SK-N-SH (cell line): ENCODE results near the gene USP8. TPM values are rescaled to one million over a fixed set of nuclear protein-coding genes. Genes with fewer than 3 reads are reported as not detected.

Source experiments
- CTCF ChIA-PET: fragments of 300-600, 350-600 bp; formaldehyde crosslinking; extraction: SDS; loops from one replicate; lab custom pipeline; 2021; lab: Yijun Ruan, JAX
- POLR2A ChIA-PET: fragments of 350-600 bp; sonication (Branson Sonifier 250); formaldehyde crosslinking; extraction: SDS; loops from one replicate; lab custom pipeline; 2020; ENCODE audit warnings: antibody characterized with exemption, inconsistent platforms; lab: Yijun Ruan, JAX
- DNase-seq: peaks from one replicate; pipeline ENCODE4 v3.0.0; 2012
- H2AFZ ChIP-seq: fragments of 200-600 bp; sonication (generic); 2 replicates; pipeline ENCODE4 v1.8.1; 2016; ENCODE audit warnings: antibody characterized with exemption, mild to moderate bottlenecking, low read depth
- H3F3A ChIP-seq: fragments of 200-600 bp; sonication (generic); replicated peaks from 2 replicates; pipeline ENCODE3; 2016; ENCODE audit warnings: antibody characterized with exemption, mild to moderate bottlenecking; ENCODE audit not compliant: insufficient read depth
- H3K27ac ChIP-seq, 2 experiments: fragments of 200-500 bp in 1 of 2; fragments of 200-600 bp in 1 of 2; sonication (Bioruptor generic) in 1 of 2; sonication (generic), shearing (Covaris generic) in 1 of 2; 2 replicates each; pipeline versions ENCODE4 v1.5.1 to v1.6.1; 2014 to 2016; ENCODE audit warnings: low read depth in 2 of 2, inconsistent platforms in 1 of 2, low read length in 1 of 2, mild to moderate bottlenecking in 1 of 2, mixed read lengths in 1 of 2
- H3K27me3 ChIP-seq: fragments of 200-600 bp; sonication (generic), shearing (Covaris generic); 2 replicates; pipeline ENCODE4 v1.6.1; 2016; ENCODE audit warnings: mixed run types; ENCODE audit not compliant: insufficient read depth
- H3K36me3 ChIP-seq, 2 experiments: fragments of 200-500 bp in 1 of 2; fragments of 200-600 bp in 1 of 2; sonication (Bioruptor generic) in 1 of 2; sonication (generic) in 1 of 2; replicated peaks in 1 of 2; 2 replicates each; pipeline versions ENCODE3 to v1.5.1; 2014 to 2016; ENCODE audit warnings: low read length in 1 of 2, mild to moderate bottlenecking in 1 of 2; ENCODE audit not compliant: insufficient read depth in 2 of 2, control insufficient read depth in 1 of 2
- H3K4me1 ChIP-seq, 2 experiments: fragments of 200-500 bp in 1 of 2; fragments of 200-600 bp in 1 of 2; sonication (Bioruptor generic) in 1 of 2; sonication (generic), shearing (Covaris generic) in 1 of 2; 2 replicates each; pipeline versions ENCODE4 v1.5.1 to v1.6.1; 2014 to 2016; ENCODE audit warnings: low read depth in 1 of 2, low read length in 1 of 2, mixed run types in 1 of 2; ENCODE audit not compliant: insufficient read depth in 2 of 2, control insufficient read depth in 1 of 2
- H3K4me2 ChIP-seq: fragments of 200-600 bp; sonication (generic), shearing (Covaris generic); 2 replicates; pipeline ENCODE4 v1.6.1; 2017; ENCODE audit warnings: mixed run types
- H3K4me3 ChIP-seq, 2 experiments: fragments of 200-500 bp in 1 of 2; fragments of 200-600 bp in 1 of 2; sonication (Bioruptor generic) in 1 of 2; sonication (generic), shearing (Covaris generic) in 1 of 2; 2 replicates each; pipeline versions ENCODE4 v1.5.1 to v1.8.1; 2014 to 2016; ENCODE audit warnings: low read depth in 2 of 2, inconsistent platforms in 1 of 2, low read length in 1 of 2, mild to moderate bottlenecking in 1 of 2, mixed read lengths in 1 of 2, moderate library complexity in 1 of 2
- H3K79me2 ChIP-seq: fragments of 200-600 bp; sonication (generic); 2 replicates; pipeline ENCODE4 v1.8.1; 2017; ENCODE audit warnings: mild to moderate bottlenecking; ENCODE audit not compliant: insufficient read depth
- H3K9ac ChIP-seq: fragments of 200-600 bp; sonication (generic); 2 replicates; pipeline ENCODE4 v1.6.1; 2017; ENCODE audit warnings: mixed run types
- H3K9me2 ChIP-seq: fragments of 200-600 bp; sonication (generic); 2 replicates; pipeline ENCODE4 v1.6.1; 2017; ENCODE audit warnings: mixed run types
- H3K9me3 ChIP-seq: fragments of 200-600 bp; sonication (generic); 2 replicates; pipeline ENCODE4 v1.6.1; 2017; ENCODE audit warnings: mixed run types, mild to moderate bottlenecking, moderate library complexity
- H4K20me1 ChIP-seq: fragments of 200-600 bp; sonication (generic); 2 replicates; pipeline ENCODE4 v1.6.1; 2017; ENCODE audit warnings: mild to moderate bottlenecking, mixed run types; ENCODE audit not compliant: insufficient read depth
- CHD2 ChIP-seq: fragments of 150-350 bp; IDR thresholded peaks from 2 replicates; pipeline ENCODE4 v1.6.1; 2018; ENCODE audit warnings: low read length; ENCODE audit not compliant: partially characterized antibody
- CTCF ChIP-seq: fragments of 200-600 bp; sonication (generic); IDR thresholded peaks from 2 replicates; pipeline ENCODE4 v1.6.1; 2017; ENCODE audit warnings: antibody characterized with exemption, mild to moderate bottlenecking, moderate library complexity
- ELF1 ChIP-seq: IDR thresholded peaks from 2 replicates; pipeline ENCODE4 v1.4.0; 2012
- FOSL2 ChIP-seq: IDR thresholded peaks from 2 replicates; pipeline ENCODE4 v1.4.0; 2012; ENCODE audit warnings: low read depth, mild to moderate bottlenecking, moderate library complexity, borderline replicate concordance
- FOXJ3 ChIP-seq: sonication (generic); formaldehyde crosslinking; IDR thresholded peaks from 2 replicates; pipeline ENCODE4 v1.5.1; 2020; ENCODE audit warnings: mild to moderate bottlenecking, missing genetic modification reagents
- FOXM1 ChIP-seq: IDR thresholded peaks from 2 replicates; pipeline ENCODE4 v1.4.0; 2012; ENCODE audit warnings: low read depth, mild to moderate bottlenecking
- GABPA ChIP-seq: IDR thresholded peaks from 2 replicates; pipeline ENCODE4 v1.4.0; 2012; ENCODE audit warnings: low read depth, mild to moderate bottlenecking
- GATA2 ChIP-seq: sonication (generic); formaldehyde crosslinking; IDR thresholded peaks from 2 replicates; pipeline ENCODE4 v1.5.0; 2020; ENCODE audit warnings: mild to moderate bottlenecking, missing genetic modification reagents
- IRF3 ChIP-seq: fragments of 150-350 bp; IDR thresholded peaks from 2 replicates; pipeline ENCODE4 v1.6.1; 2016; ENCODE audit warnings: mild to moderate bottlenecking, low read depth, low read length
- JUND ChIP-seq: IDR thresholded peaks from 2 replicates; pipeline ENCODE4 v1.4.0; 2012
- MEF2A ChIP-seq: IDR thresholded peaks from 2 replicates; pipeline ENCODE4 v1.4.0; 2012; ENCODE audit warnings: low read depth, borderline replicate concordance
- MXI1 ChIP-seq: IDR thresholded peaks from 2 replicates; pipeline ENCODE4 v1.6.1; 2012; ENCODE audit warnings: mild to moderate bottlenecking, low read depth, low read length, improper control_type of control experiment
- NRF1 ChIP-seq: IDR thresholded peaks from 2 replicates; pipeline ENCODE4 v1.6.1; 2012; ENCODE audit warnings: low read depth, mild to moderate bottlenecking, low read length
- PBX3 ChIP-seq: IDR thresholded peaks from 2 replicates; pipeline ENCODE4; 2012
- RAD21 ChIP-seq: IDR thresholded peaks from 2 replicates; pipeline ENCODE4 v1.6.1; 2012; ENCODE audit warnings: mild to moderate bottlenecking, low read length
- RFX5 ChIP-seq: IDR thresholded peaks from 2 replicates; pipeline ENCODE4 v1.6.1; 2012; ENCODE audit warnings: mild to moderate bottlenecking, improper control_type of control experiment, low read length
- RXRA ChIP-seq: IDR thresholded peaks from 2 replicates; pipeline ENCODE4 v1.4.0; 2012; ENCODE audit warnings: low read depth, mild to moderate bottlenecking, borderline replicate concordance
- SIN3A ChIP-seq: IDR thresholded peaks from 2 replicates; pipeline ENCODE4 v1.6.1; 2012; ENCODE audit warnings: low read depth, mild to moderate bottlenecking, low read length, moderate library complexity, borderline replicate concordance
- SMC3 ChIP-seq: IDR thresholded peaks from 2 replicates; pipeline ENCODE4 v1.6.1; 2012; ENCODE audit warnings: low read depth, low read length, improper control_type of control experiment
- TAF1 ChIP-seq: IDR thresholded peaks from 2 replicates; pipeline ENCODE4 v1.6.1; 2012; ENCODE audit warnings: low read depth, mild to moderate bottlenecking, low read length, moderate library complexity, borderline replicate concordance
- TCF12 ChIP-seq: IDR thresholded peaks from 2 replicates; pipeline ENCODE4 v1.4.0; 2012
- TEAD4 ChIP-seq: IDR thresholded peaks from 2 replicates; pipeline ENCODE4 v1.4.0; 2012; ENCODE audit warnings: mild to moderate bottlenecking, borderline replicate concordance; ENCODE audit not compliant: insufficient read depth
- USF1 ChIP-seq: IDR thresholded peaks from 2 replicates; pipeline ENCODE4 v1.4.0; 2012; ENCODE audit warnings: low read depth, borderline replicate concordance
- USF2 ChIP-seq: fragments of 150-350 bp; IDR thresholded peaks from 2 replicates; pipeline ENCODE4 v1.6.1; 2017; ENCODE audit warnings: antibody characterized with exemption, low read length, low read depth, borderline replicate concordance
- YY1 ChIP-seq: IDR thresholded peaks from 2 replicates; pipeline ENCODE4 v1.4.0; 2012; ENCODE audit warnings: low read depth, mild to moderate bottlenecking
- WGBS: methylation state at CpG from one replicate; pipeline ENCODE4 v1.1.6; 2017; ENCODE audit warnings: low lambda C conversion rate; 5-methylcytosine and 5-hydroxymethylcytosine counted together
- polyA plus RNA-seq, 3 experiments: library from polyadenylated mRNA; depleted of rRNA; stranded (reverse); fragments of >200 nt; gene quantifications; 2 replicates each; pipeline ENCODE4 v1.2.3, GENCODE V29; 2012

The USP8 gene
- polyA plus RNA-seq, 1 of the 3 experiments (the other 2 are of a cell fraction), result 23.4 TPM

- H3K9ac ChIP-seq, result no peak overlapping the region
- H3K9me2 ChIP-seq, result no peaks in the 10 kb centered on the region
- no peaks in the 10 kb centered on the region for H3K79me2 ChIP-seq
- no peaks in the 10 kb centered on the region for H3K36me3 ChIP-seq
- DNase-seq, result no peak
- H4K20me1 ChIP-seq, result no peaks in the 10 kb centered on the region
- no peak overlapping the region for H3K4me2 ChIP-seq
- H3K27ac ChIP-seq, result no peak overlapping the region
- 84% methylated on average over 4 of the region's 4 CpGs for WGBS
- ChIA-PET POLR2A (no interaction called here), CTCF (no interaction called here)
- no peaks in the 10 kb centered on the region for H3K27me3 ChIP-seq
- H3K9me3 ChIP-seq, result no peaks in the 10 kb centered on the region
- TF ChIP-seq TCF12 (no peak), FOSL2 (no peak), NRF1 (no peak), JUND (no peak), TAF1 (no peak), GABPA (no peak), CTCF (no peak), GATA2 (CRISPR knock-in tag) (no peak), RAD21 (no peak), RXRA (no peak), FOXM1 (no peak), USF2 (no peak), RFX5 (no peak), ELF1 (no peak), CHD2 (no peak)
- no peak overlapping the region for H2AFZ ChIP-seq
- H3K4me3 ChIP-seq, result no peak overlapping the region
- H3K4me1 ChIP-seq, result no peaks in the 10 kb centered on the region
- no peaks in the 10 kb centered on the region for H3F3A ChIP-seq
Observed at GRCh38 chr15:50531766-50532165, 107.6 kb downstream of the USP8 start.

GRCh38 chr15:50542887-50543210, 118.6 kb downstream of the USP8 start:
- Histone ChIP-seq H4K20me1 (no peaks in the 10 kb centered on the region), H3K27me3 (no peaks in the 10 kb centered on the region), H3K36me3 (no peaks in the 10 kb centered on the region), H3K9me3 (no peaks in the 10 kb centered on the region), H3K9me2 (no peaks in the 10 kb centered on the region), H2AFZ (no peak overlapping the region), H3K9ac (no peak overlapping the region), H3K27ac (no peak overlapping the region), H3K79me2 (no peaks in the 10 kb centered on the region), H3K4me1 (peaks cover 0 to 3% of the 10 kb centered on the region in 2 experiments; a peak in 1 of 4 replicates), H3K4me3 (no peak overlapping the region), H3F3A (no peaks in the 10 kb centered on the region), H3K4me2 (no peak overlapping the region)
- ChIA-PET POLR2A (interaction anchor here (0.6 kb wide), 1 partner anchor 374 kb away, joined by 3 read pairs; no protein-coding TSS in a partner anchor), CTCF (no interaction called here)
- no peak for TF ChIP-seq FOXM1
- no peak for TF ChIP-seq JUND
- TF ChIP-seq IRF3, result no peak
- TF ChIP-seq USF1, result no peak
- TF ChIP-seq TAF1, result no peak
- TF ChIP-seq MXI1, result no peak
- no peak for TF ChIP-seq TCF12
- TF ChIP-seq MEF2A, result no peak
- no peak for TF ChIP-seq SIN3A
- no peak for TF ChIP-seq GATA2 (CRISPR knock-in tag)
- no peak for TF ChIP-seq PBX3
- TF ChIP-seq TEAD4, result no peak
- no peak for TF ChIP-seq FOXJ3 (CRISPR knock-in tag)
- TF ChIP-seq GABPA, result no peak
- no peak for TF ChIP-seq CHD2
- no peak for TF ChIP-seq SMC3
- TF ChIP-seq YY1, result no peak
- no peak for DNase-seq
- WGBS, result 78% methylated on average over 2 of the region's 2 CpGs
